DND-41 (cell line): ENCODE results near the gene DYNC1I1.

ENCODE experiments used
- ATAC-seq: fragments of 200-7000 bp; cut with Tn5 transposase; 3 replicates; pipeline ENCODE4 v1.9.1; 2021; ENCODE audit warnings: low read depth; ENCODE audit not compliant: insufficient read depth
- DNase-seq: peaks from one replicate; pipeline ENCODE4 v3.0.0-alpha.2; 2020
- H2AFZ ChIP-seq: 2 replicates; pipeline ENCODE4 v1.6.0; 2012; ENCODE audit warnings: low read depth, low read length
- H3K27ac ChIP-seq: 2 replicates; pipeline ENCODE4 v1.5.1; 2012; ENCODE audit warnings: low read length, inconsistent platforms
- H3K27me3 ChIP-seq: fragments of 200-600 bp; sonication (generic); 2 replicates; pipeline ENCODE4 v1.6.0; 2012; ENCODE audit warnings: low read length, mild to moderate bottlenecking, inconsistent platforms; ENCODE audit not compliant: insufficient read depth, poor library complexity
- H3K36me3 ChIP-seq: 2 replicates; pipeline ENCODE4 v1.5.1; 2012; ENCODE audit warnings: low read length, inconsistent platforms; ENCODE audit not compliant: insufficient read depth
- H3K4me1 ChIP-seq: 2 replicates; pipeline ENCODE4 v1.5.1; 2012; ENCODE audit warnings: mild to moderate bottlenecking, low read length; ENCODE audit not compliant: insufficient read depth
- H3K4me2 ChIP-seq: 2 replicates; pipeline ENCODE4 v1.6.0; 2012; ENCODE audit warnings: mild to moderate bottlenecking, moderate library complexity, low read length, inconsistent platforms; ENCODE audit not compliant: insufficient read depth
- H3K4me3 ChIP-seq, 2 experiments: fragments of 200-600 bp in 1 of 2; shearing (Covaris generic) in 1 of 2; 2 replicates each; pipeline ENCODE4 v1.5.1; 2012 to 2016; ENCODE audit warnings: inconsistent platforms in 2 of 2, low read length in 2 of 2, mild to moderate bottlenecking in 2 of 2, low read depth in 1 of 2, moderate library complexity in 1 of 2
- H3K79me2 ChIP-seq: 2 replicates; pipeline ENCODE4 v1.6.0; 2012; ENCODE audit warnings: low read length, inconsistent platforms; ENCODE audit not compliant: insufficient read depth
- H3K9ac ChIP-seq: 2 replicates; pipeline ENCODE4 v1.6.0; 2012; ENCODE audit warnings: low read depth, mild to moderate bottlenecking, inconsistent platforms, low read length, moderate library complexity
- H3K9me3 ChIP-seq: 2 replicates; pipeline ENCODE4 v1.5.1; 2012; ENCODE audit warnings: low read length, moderate library complexity, mild to moderate bottlenecking, inconsistent platforms; ENCODE audit not compliant: insufficient read depth, severe bottlenecking
- H4K20me1 ChIP-seq: 2 replicates; pipeline ENCODE4 v1.6.0; 2012; ENCODE audit warnings: low read length; ENCODE audit not compliant: insufficient read depth
- EZH2 ChIP-seq: IDR thresholded peaks from 3 replicates; pipeline ENCODE4 v1.6.1; 2012; ENCODE audit warnings: borderline replicate concordance, low read depth, mild to moderate bottlenecking, moderate library complexity, low read length, inconsistent platforms; ENCODE audit not compliant: severe bottlenecking
- TF ChIP-seq, protein P1 (sequence below): IDR thresholded peaks from 2 replicates; pipeline ENCODE4 v1.5.1; 2012; ENCODE audit warnings: borderline replicate concordance, low read length, moderate library complexity, mild to moderate bottlenecking; ENCODE audit not compliant: poor library complexity, severe bottlenecking; ENCODE audit errors: extremely low read depth

Gene DYNC1I1

DNA sequence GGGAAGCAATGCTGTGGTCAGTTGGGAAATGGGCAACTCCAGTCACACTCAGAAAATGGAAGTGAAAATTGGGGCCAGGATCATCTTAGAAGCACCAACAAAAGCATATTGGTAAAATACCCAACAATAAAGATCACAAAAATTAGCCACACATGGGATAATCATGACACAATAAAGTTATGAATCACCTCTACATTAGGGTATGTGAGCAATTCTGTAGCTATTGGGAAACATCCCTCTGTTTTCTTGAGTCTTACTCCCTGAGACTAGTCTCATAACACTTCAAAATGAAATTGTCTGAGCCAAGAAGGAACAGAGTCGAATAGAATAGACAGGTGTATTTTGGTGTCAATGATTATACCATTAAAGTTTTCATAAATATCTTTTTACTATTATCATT lies 178.3 kb downstream of the DYNC1I1 start:
- Histone ChIP-seq H3K27me3 (peaks cover 2% of the 10 kb centered on the region), H4K20me1 (no peaks in the 10 kb centered on the region), H3K4me1 (no peaks in the 10 kb centered on the region), H3K4me2 (no peak overlapping the region), H2AFZ (no peak overlapping the region), H3K9me3 (no peaks in the 10 kb centered on the region), H3K4me3 (no peak overlapping the region), H3K27ac (no peak overlapping the region), H3K36me3 (no peaks in the 10 kb centered on the region), H3K9ac (no peak overlapping the region), H3K79me2 (no peaks in the 10 kb centered on the region)
- no peak for DNase-seq
- TF ChIP-seq, protein P1, sequence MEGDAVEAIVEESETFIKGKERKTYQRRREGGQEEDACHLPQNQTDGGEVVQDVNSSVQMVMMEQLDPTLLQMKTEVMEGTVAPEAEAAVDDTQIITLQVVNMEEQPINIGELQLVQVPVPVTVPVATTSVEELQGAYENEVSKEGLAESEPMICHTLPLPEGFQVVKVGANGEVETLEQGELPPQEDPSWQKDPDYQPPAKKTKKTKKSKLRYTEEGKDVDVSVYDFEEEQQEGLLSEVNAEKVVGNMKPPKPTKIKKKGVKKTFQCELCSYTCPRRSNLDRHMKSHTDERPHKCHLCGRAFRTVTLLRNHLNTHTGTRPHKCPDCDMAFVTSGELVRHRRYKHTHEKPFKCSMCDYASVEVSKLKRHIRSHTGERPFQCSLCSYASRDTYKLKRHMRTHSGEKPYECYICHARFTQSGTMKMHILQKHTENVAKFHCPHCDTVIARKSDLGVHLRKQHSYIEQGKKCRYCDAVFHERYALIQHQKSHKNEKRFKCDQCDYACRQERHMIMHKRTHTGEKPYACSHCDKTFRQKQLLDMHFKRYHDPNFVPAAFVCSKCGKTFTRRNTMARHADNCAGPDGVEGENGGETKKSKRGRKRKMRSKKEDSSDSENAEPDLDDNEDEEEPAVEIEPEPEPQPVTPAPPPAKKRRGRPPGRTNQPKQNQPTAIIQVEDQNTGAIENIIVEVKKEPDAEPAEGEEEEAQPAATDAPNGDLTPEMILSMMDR: no peak
- TF ChIP-seq EZH2: no peak
- ATAC-seq: no peak

DNA sequence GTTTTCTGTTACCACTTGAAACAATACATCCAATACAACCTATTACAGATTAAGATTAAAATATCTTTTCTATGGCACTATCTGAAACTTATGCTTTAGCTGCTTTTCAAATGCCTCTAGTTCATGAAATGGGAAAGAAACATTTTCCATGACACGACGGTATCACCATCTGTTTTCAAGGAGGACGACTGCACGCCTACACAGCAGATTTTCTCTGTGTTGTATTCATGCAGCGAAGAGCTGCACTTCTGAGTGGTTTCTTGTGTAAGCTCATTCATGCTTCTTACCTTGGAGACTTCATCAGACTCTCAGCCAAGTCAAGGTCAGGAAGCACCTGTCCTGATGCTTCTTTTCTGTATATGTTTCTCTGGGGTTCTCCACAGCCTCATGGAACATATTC lies 179.2 kb downstream of the DYNC1I1 start:
- Histone ChIP-seq H3K4me3 (no peak overlapping the region), H3K79me2 (no peaks in the 10 kb centered on the region), H3K27ac (no peak overlapping the region), H3K4me1 (no peaks in the 10 kb centered on the region), H2AFZ (no peak overlapping the region), H3K4me2 (no peak overlapping the region), H3K36me3 (no peaks in the 10 kb centered on the region), H3K9ac (no peak overlapping the region), H4K20me1 (no peaks in the 10 kb centered on the region), H3K27me3 (peaks cover 2% of the 10 kb centered on the region), H3K9me3 (no peaks in the 10 kb centered on the region)
- no peak for ATAC-seq
- TF ChIP-seq EZH2: no peak
- TF ChIP-seq, protein P1: no peak
- DNase-seq: no peak

DNA sequence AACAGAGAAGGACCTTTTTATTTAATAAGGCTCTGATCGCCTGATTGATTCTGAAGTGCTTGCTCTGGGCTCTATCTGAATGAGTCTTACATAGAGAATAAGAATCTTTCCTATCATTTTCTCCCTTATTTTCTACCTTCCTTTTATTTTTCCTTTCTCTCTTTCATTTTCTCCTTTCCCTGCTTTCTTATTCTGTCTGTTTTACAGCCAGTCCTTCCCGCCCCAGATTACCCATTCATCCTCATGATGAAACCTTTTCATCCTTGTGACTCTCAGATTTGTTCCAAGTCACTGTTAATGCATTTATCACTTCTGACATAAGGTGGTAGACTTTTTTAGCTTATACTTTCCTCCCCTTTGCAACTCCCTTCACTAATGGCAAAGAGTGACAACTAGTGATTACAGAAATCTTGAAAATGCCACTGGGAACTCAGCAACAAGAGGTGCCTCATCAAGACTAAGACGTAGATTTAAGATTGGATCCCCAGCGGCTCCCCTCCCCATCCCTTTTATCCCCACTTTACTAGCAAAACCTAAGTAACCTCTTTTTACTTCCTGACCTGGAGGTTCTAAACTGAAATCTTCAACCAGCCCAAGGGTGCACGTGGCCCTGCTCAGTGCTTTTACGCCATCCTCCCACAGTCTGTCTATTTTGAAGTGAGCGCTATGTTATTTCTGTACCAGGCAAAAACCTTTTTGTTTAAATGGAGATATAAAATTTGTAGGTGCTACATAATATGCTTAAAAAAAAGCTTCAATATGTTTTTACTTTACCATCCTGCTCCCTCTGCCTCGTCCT lies 179.8 kb downstream of the DYNC1I1 start:
- no peaks in the 10 kb centered on the region for H4K20me1 ChIP-seq
- H3K4me3 ChIP-seq: no peak overlapping the region
- H2AFZ ChIP-seq: no peak overlapping the region
- DNase-seq: no peak
- H3K4me2 ChIP-seq: no peak overlapping the region
- TF ChIP-seq, protein P1: no peak
- TF ChIP-seq EZH2: no peak
- H3K4me1 ChIP-seq: no peaks in the 10 kb centered on the region
- H3K79me2 ChIP-seq: no peaks in the 10 kb centered on the region
- no peak overlapping the region for H3K9ac ChIP-seq
- H3K27me3 ChIP-seq: peaks cover 2% of the 10 kb centered on the region
- H3K27ac ChIP-seq: no peak overlapping the region
- H3K9me3 ChIP-seq: no peaks in the 10 kb centered on the region
- no peaks in the 10 kb centered on the region for H3K36me3 ChIP-seq
- no peak for ATAC-seq

DNA sequence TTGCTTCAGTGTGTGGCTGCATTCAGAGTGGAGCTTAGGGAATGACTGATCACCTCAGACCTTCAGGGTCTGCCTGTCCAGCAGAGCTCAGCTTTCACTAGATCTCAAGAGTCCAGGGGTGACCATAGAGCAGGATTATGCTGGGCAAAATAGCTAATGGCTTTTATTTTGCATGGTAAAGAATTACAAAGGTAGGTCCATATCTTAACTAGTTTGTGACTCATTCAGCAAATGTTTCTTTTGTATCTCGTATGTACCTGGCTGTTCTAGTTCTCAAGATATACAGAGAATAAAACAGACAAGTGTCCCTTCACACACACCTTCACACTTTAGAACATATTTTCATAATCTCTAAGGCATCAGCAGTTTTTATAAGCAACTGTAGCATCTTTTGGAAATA lies 180.5 kb downstream of the DYNC1I1 start:
- H3K9ac ChIP-seq: no peak overlapping the region
- H3K36me3 ChIP-seq: no peaks in the 10 kb centered on the region
- H3K4me3 ChIP-seq: no peak overlapping the region
- no peak for TF ChIP-seq EZH2
- TF ChIP-seq, protein P1: no peak
- no peak overlapping the region for H3K27ac ChIP-seq
- no peaks in the 10 kb centered on the region for H4K20me1 ChIP-seq
- H3K27me3 ChIP-seq: peaks cover 2% of the 10 kb centered on the region
- no peaks in the 10 kb centered on the region for H3K4me1 ChIP-seq
- no peak overlapping the region for H2AFZ ChIP-seq
- no peaks in the 10 kb centered on the region for H3K9me3 ChIP-seq
- no peak overlapping the region for H3K4me2 ChIP-seq
- no peaks in the 10 kb centered on the region for H3K79me2 ChIP-seq
- ATAC-seq (no peak), DNase-seq (no peak)
